Measurements from ENCODE around the gene RPH3AL.
A peak's percentile ranks its signal among the peaks of the same experiment; 100 is the strongest.

The RPH3AL gene

GRCh38 chr17:385178-385835 is 32.7 kb upstream of the RPH3AL start:
- peak overlapping the region; percentile 37 for H3K27ac ChIP-seq (ENCODE audit: low read depth, low read length)

GRCh38 chr17:384622-385177 is 32.1 kb upstream of the RPH3AL start:
- Histone ChIP-seq H3K4me1 (ENCODE audit: control insufficient read depth, insufficient read depth, low read length) (no peaks in the 10 kb centered on the region), H3K27ac (ENCODE audit: low read depth, low read length) (peak overlapping the region; percentile 37), H3K4me3 (ENCODE audit: low read length) (peak overlapping the region; percentile 52), H3K9ac (ENCODE audit: low read length) (no peak overlapping the region), H3K36me3 (ENCODE audit: control insufficient read depth, insufficient read depth, low read length) (no peaks in the 10 kb centered on the region), H3K27me3 (ENCODE audit: control insufficient read depth, insufficient read depth, low read length) (no peaks in the 10 kb centered on the region)

More at GRCh38 chr17:385178-385835, 32.7 kb upstream of the RPH3AL start:
- no peaks in the 10 kb centered on the region for H3K27me3 ChIP-seq (ENCODE audit: control insufficient read depth, insufficient read depth, low read length)
- no peak overlapping the region for H3K9ac ChIP-seq (ENCODE audit: low read length)
- peak overlapping the region; percentile 52 for H3K4me3 ChIP-seq (ENCODE audit: low read length)
- no peaks in the 10 kb centered on the region for H3K36me3 ChIP-seq (ENCODE audit: control insufficient read depth, insufficient read depth, low read length)
- H3K4me1 ChIP-seq (ENCODE audit: control insufficient read depth, insufficient read depth, low read length): no peaks in the 10 kb centered on the region

DNA sequence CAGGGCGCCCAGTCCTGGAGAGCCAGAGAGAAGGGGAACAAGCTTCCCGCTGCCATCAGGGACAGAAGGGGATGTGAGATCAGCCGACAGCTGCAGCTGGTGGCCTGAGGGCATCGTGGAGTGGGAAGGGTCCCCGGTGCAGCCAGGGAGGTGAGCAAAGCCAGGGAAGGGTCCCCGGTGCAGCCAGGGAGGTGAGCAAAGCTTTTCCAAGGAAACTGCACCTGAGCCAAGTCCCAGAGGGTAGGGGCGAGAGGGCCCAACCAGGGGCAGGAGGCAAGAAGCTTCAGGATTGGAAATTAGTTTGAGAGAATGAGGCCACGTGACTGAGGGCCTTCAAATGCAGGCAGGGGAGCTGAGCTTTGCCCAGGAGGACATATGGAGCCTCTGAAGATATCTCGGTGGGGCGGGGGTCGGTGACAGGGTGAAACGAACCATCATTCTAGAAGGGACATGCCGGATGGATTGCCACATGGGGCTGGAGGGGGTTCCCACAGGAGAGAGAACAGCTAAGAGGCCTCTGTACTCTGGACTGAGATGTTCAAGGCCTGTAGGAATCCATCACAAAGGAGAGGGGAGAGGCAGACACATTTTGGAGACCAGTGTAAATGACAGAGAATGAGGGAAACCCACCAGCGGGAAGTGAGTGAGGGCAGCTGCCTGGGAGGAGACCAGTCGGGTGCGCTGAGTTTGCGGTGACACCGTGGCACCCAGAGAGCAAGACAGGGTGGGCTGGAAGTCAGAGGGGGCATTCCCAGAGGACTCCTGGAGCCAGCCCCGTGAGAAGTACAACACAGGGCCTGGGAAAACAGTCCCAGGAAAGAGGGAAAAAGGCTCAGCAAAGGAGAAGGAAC is 31.4 kb upstream of the RPH3AL start:
- no peak overlapping the region for H3K4me3 ChIP-seq (ENCODE audit: low read length)
- H3K9ac ChIP-seq (ENCODE audit: low read length): no peak overlapping the region
- H3K27me3 ChIP-seq (ENCODE audit: control insufficient read depth, insufficient read depth, low read length): no peaks in the 10 kb centered on the region
- no peak overlapping the region for H3K27ac ChIP-seq (ENCODE audit: low read depth, low read length)
- no peaks in the 10 kb centered on the region for H3K36me3 ChIP-seq (ENCODE audit: control insufficient read depth, insufficient read depth, low read length)
- H3K4me1 ChIP-seq (ENCODE audit: control insufficient read depth, insufficient read depth, low read length): no peaks in the 10 kb centered on the region

DNA sequence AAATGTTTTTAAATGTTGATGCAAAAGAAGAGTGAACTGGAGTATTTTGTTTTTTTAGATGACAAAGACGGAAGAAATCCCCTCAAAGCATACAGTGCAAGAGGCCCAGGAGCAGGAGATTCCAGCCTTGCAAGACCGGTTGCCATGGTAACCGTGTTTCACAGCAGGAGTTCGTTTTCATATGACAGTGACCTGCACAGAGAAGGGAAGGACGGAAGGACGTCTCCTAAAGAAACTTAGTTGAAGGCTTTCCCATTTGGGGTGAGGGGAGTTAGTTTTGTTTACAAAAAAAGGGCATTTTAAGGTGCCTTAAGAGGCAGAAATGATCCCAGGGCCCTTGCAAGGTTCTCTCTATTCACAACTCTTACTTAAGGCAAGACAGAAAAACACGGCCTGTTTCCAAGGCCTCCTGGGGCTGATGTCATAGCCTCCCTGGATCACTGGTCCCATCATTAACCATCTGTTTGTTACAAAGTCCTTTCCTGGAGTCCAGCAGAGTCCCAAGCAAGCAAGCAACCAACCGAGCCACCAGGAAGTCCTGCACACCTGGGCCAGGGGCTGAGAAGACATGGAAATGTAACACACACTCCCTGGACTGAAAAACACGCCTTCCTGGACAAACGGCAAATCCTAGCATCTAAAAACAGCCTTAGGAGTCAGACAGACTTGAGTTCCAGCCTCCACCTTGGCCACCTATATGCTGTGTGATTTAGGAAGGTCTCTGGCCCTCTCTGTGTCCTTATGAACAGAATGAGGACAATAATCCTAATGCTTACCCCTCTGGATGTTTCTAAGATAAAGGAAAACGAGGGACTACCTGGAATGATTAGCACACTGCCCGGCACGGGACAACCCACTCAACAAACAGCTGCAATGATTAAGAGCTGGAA is 30.3 kb upstream of the RPH3AL start:
- H3K4me1 ChIP-seq (ENCODE audit: control insufficient read depth, insufficient read depth, low read length): no peaks in the 10 kb centered on the region
- H3K27me3 ChIP-seq (ENCODE audit: control insufficient read depth, insufficient read depth, low read length): no peaks in the 10 kb centered on the region
- peak overlapping the region; percentile 28 for H3K27ac ChIP-seq (ENCODE audit: low read depth, low read length)
- H3K4me3 ChIP-seq (ENCODE audit: low read length): no peak overlapping the region
- no peak overlapping the region for H3K9ac ChIP-seq (ENCODE audit: low read length)
- no peaks in the 10 kb centered on the region for H3K36me3 ChIP-seq (ENCODE audit: control insufficient read depth, insufficient read depth, low read length)

DNA sequence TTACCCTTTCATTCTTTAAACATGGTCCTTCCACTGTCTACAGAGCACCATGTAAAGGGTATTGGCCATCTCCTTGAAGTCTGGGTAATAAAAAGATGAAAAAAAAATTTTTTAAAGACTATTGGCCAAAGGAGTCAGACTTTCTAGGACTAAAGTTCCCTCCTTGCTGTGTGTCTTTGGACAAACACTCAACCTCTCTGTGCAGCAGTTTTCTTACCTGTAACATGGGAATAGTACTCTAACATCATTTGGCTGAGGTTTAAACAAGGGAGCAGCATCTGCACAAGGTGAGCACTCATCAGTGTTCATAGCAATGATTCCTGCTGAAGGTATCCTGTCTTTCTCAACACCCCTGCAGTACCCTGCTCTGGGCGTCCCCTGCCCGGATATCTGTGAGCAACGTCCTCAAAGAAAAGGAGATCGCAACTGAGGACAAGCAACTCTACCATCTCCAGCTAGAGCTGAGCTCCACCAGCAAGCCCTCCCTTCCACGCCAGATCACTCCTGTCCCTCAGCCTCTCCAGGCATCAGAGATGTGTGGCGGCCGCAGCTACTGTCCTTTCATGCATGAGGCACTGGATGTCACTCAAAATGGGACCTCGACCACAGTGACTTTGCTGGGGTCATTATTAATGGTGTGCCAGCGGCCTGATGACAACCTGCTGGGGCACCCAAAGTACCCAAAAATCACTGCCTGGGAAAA is 29.5 kb upstream of the RPH3AL start:
- Histone ChIP-seq H3K27ac (ENCODE audit: low read depth, low read length) (no peak overlapping the region), H3K4me3 (ENCODE audit: low read length) (no peak overlapping the region), H3K27me3 (ENCODE audit: control insufficient read depth, insufficient read depth, low read length) (no peaks in the 10 kb centered on the region), H3K4me1 (ENCODE audit: control insufficient read depth, insufficient read depth, low read length) (no peaks in the 10 kb centered on the region), H3K9ac (ENCODE audit: low read length) (no peak overlapping the region), H3K36me3 (ENCODE audit: control insufficient read depth, insufficient read depth, low read length) (no peaks in the 10 kb centered on the region)

GRCh38 chr17:381516-381915 is 28.9 kb upstream of the RPH3AL start:
- Histone ChIP-seq H3K27ac (ENCODE audit: low read depth, low read length) (no peak overlapping the region), H3K27me3 (ENCODE audit: control insufficient read depth, insufficient read depth, low read length) (no peaks in the 10 kb centered on the region), H3K4me1 (ENCODE audit: control insufficient read depth, insufficient read depth, low read length) (no peaks in the 10 kb centered on the region), H3K4me3 (ENCODE audit: low read length) (no peak overlapping the region), H3K36me3 (ENCODE audit: control insufficient read depth, insufficient read depth, low read length) (no peaks in the 10 kb centered on the region), H3K9ac (ENCODE audit: low read length) (no peak overlapping the region)

DNA sequence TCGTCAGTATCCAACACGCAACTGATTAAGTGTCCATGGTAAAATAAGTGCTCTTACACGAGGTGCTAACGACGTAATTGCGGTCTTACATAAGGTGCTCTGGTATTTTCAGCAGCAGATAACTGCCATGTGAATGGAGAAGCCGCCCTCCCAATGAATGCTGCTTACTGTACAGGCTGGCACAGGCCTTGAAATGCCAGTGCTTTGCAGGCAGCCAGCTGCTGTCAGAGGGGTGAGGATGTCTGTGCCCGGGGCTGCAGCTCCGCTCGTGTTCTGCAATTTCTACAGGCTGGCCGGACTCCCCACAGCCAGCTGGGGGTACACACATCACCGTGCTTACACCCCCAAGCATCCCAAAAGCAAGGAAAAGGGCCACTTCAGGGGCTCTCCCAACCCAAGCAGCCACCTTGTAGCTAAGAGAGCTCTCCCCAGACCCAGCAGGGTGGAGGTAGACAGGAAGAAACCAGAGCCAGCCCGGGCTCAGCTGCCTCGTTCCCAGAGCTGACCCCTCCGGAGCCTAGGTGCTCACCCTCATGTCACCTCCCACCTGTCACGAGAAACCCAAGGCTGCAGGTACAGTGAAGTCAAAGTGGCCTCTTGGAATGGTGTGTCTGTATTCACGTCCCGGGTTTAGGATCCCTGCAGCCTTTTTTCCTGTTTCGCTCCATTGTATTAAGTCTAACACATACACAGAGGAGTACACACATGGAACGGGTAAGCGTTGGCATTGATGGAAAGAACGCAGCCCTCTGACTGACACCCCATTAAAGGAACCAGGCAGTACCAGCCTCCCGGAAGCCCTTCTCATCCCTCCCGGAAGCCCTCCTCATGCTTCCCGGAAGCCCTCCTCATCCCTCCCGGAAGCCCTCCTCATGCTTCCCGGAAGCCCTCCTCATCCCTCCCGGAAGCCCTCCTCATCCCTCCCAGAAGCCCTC is 27.2 kb upstream of the RPH3AL start:
- Histone ChIP-seq H3K4me1 (ENCODE audit: control insufficient read depth, insufficient read depth, low read length) (no peaks in the 10 kb centered on the region), H3K27me3 (ENCODE audit: control insufficient read depth, insufficient read depth, low read length) (no peaks in the 10 kb centered on the region), H3K36me3 (ENCODE audit: control insufficient read depth, insufficient read depth, low read length) (no peaks in the 10 kb centered on the region), H3K9ac (ENCODE audit: low read length) (no peak overlapping the region), H3K27ac (ENCODE audit: low read depth, low read length) (no peak overlapping the region), H3K4me3 (ENCODE audit: low read length) (no peak overlapping the region)

GRCh38 chr17:378068-378467 is 25.5 kb upstream of the RPH3AL start:
- no peaks in the 10 kb centered on the region for H3K4me1 ChIP-seq (ENCODE audit: control insufficient read depth, insufficient read depth, low read length)
- H3K27me3 ChIP-seq (ENCODE audit: control insufficient read depth, insufficient read depth, low read length): no peaks in the 10 kb centered on the region
- H3K4me3 ChIP-seq (ENCODE audit: low read length): no peak overlapping the region
- no peaks in the 10 kb centered on the region for H3K36me3 ChIP-seq (ENCODE audit: control insufficient read depth, insufficient read depth, low read length)
- no peak overlapping the region for H3K9ac ChIP-seq (ENCODE audit: low read length)
- H3K27ac ChIP-seq (ENCODE audit: low read depth, low read length): no peak overlapping the region

DNA sequence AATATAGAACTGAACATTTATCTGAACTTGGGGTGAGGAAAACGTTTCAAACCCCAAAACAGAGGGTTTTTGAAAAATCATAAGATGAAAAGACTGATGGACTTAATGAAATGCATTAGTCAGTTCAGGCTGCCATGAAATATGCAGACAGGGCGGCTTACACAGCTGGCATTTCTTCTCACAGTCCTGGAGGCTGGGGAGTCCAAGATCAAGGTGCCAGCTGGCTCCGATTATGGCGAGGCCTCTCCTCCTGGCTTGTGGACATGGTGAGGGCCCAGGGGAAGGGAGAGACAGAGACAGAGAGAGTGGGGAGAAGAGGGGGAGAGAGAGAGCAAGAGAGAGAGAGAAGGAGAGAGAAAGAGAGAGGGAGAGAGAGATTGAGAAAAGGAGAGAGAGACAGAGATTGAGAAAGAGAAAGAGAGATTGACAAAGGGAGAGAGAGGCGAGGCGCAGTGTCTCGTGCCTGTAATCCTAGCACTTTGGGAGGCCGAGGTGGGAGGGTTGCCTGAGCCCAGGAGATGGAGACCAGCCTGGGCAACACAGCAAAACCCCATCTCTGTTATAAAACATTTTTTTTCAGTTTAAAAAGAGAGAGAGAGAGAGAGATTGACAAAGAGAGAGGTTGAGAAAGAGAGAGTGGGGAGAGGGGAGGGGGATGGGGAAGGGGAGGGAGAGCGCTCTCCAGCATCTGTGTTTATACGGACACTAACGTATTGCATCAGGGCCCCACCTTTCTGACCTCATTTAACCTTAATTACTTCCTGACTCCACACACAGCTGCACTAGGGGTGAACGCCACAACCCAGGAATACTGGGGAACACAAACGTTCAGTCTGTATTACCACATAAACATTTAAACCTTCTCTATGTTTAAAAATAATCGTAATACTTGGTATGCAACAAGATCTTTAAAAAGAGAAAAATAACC is 24.6 kb upstream of the RPH3AL start:
- Histone ChIP-seq H3K4me1 (ENCODE audit: control insufficient read depth, insufficient read depth, low read length) (no peaks in the 10 kb centered on the region), H3K36me3 (ENCODE audit: control insufficient read depth, insufficient read depth, low read length) (no peaks in the 10 kb centered on the region), H3K9ac (ENCODE audit: low read length) (no peak overlapping the region), H3K27me3 (ENCODE audit: control insufficient read depth, insufficient read depth, low read length) (no peaks in the 10 kb centered on the region), H3K4me3 (ENCODE audit: low read length) (no peak overlapping the region), H3K27ac (ENCODE audit: low read depth, low read length) (no peak overlapping the region)

DNA sequence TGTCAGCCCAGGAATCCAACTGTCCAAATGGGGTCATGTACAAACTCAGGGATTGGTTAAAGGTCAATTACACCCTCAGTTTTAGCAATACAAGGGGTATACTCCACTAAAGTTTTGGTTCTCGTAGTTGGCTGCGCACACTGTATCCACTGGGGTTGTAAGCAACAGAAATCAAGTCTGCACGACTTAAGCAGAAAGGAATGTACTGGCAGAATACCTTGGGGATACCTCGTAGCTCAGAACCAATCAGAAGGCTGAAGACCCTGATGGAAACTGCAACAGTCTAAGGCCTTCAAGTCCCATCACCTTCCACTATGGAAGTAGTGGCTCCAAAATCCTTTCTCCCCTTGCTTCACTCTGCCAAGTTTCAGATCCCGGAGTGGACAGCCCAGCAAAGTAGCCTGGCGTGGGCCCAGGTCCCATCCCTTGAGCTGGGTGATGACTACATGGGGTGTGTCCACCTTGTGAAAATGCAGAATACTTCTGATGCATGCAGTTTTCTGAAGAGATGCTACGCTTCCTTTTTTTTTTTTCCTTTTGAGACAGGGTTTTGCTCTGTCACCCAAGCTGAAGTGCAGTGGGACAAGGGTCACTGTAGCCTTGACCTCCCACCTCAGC is 21.1 kb upstream of the RPH3AL start:
- Histone ChIP-seq H3K4me1 (ENCODE audit: control insufficient read depth, insufficient read depth, low read length) (no peaks in the 10 kb centered on the region), H3K27ac (ENCODE audit: low read depth, low read length) (no peak overlapping the region)

More for the DNA sequence above, 21.1 kb upstream of the RPH3AL start:
- no peak overlapping the region for H3K4me3 ChIP-seq (ENCODE audit: low read length)
- H3K9ac ChIP-seq (ENCODE audit: low read length): no peak overlapping the region
- no peaks in the 10 kb centered on the region for H3K36me3 ChIP-seq (ENCODE audit: control insufficient read depth, insufficient read depth, low read length)
- H3K27me3 ChIP-seq (ENCODE audit: control insufficient read depth, insufficient read depth, low read length): no peaks in the 10 kb centered on the region

Measured in rectal smooth muscle tissue (tissue), 1 donor.